CD4-positive, alpha-beta T cell treated with Interleukin-15 for 1 hour (primary cell): ENCODE measurements around the gene KIAA0232.
A peak's percentile ranks its signal among the peaks of the same experiment; 100 is the strongest.

ENCODE experiments used
- DNase-seq: peaks from one replicate; pipeline ENCODE4 v3.0.0-alpha.2; 2020

The KIAA0232 gene

DNA sequence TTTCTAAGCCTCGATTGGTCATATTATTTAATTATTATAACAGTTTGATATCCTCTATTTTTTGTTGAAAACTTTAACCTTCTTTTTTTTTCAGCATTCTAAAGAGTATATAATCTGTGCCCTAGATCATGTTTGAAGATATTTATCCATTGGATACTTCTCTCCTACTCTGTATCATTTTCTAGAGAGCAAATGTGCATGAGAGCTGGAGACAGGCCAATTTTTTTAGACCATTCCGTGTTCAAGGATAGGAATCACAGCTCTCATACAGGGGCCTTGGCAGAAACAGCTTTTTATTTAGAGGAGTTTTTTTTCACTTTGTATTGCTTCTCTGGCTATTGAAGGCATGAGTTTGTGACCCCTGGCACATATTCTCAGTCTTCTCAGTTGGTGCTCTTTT, 69.4 kb downstream of the KIAA0232 start:
- DNase-seq = no peak

DNA sequence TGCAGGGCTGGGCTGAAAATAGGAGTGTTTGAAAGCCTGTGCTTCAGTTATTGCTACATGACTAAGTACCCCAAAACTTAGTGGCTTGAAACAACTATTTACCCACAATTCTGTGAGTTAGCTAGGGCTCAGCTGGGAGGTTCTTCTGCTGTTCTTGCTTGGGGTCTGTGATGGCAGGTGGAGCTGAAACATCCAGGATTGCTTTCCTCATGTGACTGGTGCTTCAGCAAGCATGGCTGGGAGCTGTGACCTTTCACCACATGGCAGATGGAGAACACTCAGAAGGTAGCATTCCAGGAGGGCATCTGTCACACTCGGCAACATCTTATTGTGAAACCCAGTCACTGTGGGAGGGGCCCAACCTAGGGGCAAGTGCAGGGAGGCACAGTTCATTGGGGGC, 70.1 kb downstream of the KIAA0232 start:
- DNase-seq = no peak

GRCh38 chr4:6854098-6854744, 71.7 kb downstream of the KIAA0232 start:
- DNase-seq = no peak

GRCh38 chr4:6855692-6856297, 73.3 kb downstream of the KIAA0232 start:
- peak; percentile 40 for DNase-seq

- DNase-seq = no peak
These were observed 73.9 kb downstream of the KIAA0232 start for GRCh38 chr4:6856391-6856790.

DNA sequence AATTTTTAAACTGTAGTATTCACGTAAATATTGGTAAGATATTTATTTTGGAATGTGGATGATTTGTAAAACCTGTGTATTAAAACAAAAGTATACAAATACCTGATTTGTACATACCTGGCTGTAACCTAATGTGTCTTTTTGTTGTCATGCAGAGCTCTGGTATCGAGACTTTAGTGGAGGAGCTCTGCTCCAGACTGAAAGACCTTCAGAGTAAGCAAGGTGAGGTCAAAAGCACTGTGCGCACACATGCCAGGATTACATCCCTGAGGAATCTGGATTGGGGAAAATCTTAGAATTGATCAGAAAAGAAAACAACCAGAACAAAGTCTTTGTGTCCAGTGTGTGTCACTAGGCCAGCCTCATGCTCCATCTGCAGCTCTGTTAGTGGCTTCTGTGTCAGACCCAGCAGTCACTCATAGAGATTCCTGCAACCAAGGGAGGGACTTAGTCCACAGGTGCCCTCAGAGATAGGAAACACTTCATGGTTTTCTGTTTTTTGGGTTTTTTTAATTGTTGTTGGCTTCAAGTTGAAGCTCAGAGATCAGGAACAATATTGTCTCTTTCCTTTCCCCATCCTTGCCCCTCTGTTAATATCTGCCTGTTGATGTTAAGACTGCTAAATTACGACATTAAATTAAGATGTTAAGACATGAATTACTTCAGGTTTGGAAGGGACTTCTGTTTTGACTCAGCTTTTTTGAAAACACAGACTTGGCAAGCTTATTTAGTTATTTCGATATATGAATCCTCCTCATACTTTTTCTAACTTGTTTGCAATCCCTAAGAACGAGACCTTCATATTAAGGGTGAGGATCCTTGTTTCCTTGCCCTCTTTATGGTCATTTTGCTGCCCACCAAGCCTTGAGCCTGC, 74.7 kb downstream of the KIAA0232 start:
- DNase-seq = no peak

GRCh38 chr4:6858997-6859396, 76.5 kb downstream of the KIAA0232 start:
- DNase-seq = no peak

- DNase-seq = no peak
These were observed 77.0 kb downstream of the KIAA0232 start for GRCh38 chr4:6859543-6859942.

DNA sequence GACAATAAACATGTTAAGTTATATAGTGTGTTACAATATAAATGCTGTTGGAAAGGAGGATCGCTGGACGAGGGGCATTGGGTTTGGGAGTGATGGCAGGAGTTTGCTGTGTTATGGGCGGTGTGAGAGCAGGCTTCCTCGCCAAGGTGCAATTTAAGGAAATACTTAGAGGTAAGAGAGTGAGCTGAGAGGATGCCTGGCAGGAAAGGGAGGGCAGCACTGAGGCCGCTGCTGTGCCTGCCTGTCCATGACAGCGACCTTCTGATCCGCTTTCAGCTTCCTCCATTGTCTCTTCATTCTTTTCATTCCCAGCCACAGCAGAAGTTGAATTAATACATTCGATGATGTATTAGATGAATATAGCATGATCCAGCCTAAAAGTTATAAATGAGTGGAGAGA, 85.9 kb downstream of the KIAA0232 start:
- DNase-seq = no peak

GRCh38 chr4:6869944-6870343, 87.4 kb downstream of the KIAA0232 start:
- DNase-seq = no peak

DNA sequence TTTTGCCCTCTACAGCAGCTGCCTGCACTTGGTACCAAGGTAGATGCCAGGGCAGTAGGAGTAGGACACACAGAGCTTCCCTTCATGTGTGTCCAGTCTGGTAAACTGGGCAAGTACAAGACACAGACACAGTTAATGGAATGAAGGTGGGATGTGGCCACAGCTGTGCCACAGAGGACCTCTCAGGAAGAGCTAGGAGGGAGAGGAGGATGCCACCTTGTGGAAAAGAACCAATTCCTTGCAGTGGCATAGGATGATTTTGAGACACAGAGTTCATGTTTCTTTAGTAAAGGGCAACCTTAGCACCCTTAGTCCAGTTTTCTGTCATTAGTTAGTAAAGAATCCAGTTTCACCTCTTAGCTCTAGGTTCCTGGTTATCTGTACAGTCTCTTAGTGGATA, 90.8 kb downstream of the KIAA0232 start:
- no peak for DNase-seq

GRCh38 chr4:6873792-6874461, 91.4 kb downstream of the KIAA0232 start:
- peak; percentile 72 for DNase-seq

DNA sequence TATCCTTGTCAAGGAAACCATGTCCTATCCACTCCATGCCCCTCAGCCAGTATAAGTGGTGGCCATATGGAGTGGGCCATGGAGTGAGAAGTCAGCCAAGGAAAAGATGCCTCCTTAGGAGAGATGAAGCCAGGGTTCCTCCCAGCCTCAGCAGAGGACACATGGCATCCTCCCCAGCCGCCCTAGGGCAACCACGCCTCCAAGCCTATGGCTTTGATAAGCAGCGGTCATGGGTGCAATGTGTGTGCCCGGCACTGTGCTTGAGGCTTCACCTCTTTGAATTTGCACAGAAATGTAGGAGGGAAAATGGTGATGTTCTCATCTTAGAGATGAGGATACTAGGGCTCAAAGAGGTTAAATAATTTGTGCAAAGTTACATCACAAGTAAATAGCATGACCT, 92.5 kb downstream of the KIAA0232 start:
- DNase-seq = no peak

DNA sequence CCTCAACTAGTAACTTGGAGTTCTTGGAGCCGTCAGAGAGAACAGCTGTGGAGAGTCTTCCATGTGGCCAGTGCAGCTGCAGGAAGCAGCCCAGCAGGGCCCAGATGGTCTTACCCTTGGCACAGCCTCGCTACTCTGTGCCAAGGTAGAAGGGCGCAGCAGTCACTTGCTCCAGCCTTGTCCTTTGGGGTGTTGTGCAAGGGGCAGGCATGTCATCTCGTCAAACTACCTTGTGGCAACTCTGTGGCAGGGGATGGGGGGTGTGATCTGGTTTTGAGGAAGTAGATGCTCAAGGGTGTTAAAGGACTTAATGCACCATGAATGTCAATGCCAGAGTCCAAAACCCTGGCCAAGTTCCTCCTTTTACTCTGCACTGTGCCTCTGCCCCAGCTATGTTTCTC, 92.9 kb downstream of the KIAA0232 start:
- peak; percentile 74 for DNase-seq

DNA sequence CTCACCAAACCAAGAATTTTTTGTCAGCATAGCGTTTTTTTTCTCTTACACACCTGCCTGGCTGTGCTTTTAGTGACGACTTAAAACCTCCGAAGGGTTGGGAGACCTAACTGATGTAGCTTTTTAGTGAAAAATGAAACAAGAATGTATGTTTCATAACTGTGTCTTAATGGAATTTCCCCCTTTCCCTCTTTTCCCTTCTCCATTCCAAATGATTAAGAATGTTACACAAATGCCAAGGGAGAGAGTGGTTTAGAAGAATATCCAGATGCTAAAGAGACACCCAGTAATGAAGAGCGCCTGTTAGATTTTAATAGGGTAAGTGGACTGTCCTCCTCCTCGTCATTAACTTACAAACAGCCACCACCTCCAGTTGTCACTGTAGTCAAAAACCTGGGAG, 93.9 kb downstream of the KIAA0232 start:
- no peak for DNase-seq

- no peak for DNase-seq
These were observed 94.5 kb downstream of the KIAA0232 start for GRCh38 chr4:6877067-6877466.

DNA sequence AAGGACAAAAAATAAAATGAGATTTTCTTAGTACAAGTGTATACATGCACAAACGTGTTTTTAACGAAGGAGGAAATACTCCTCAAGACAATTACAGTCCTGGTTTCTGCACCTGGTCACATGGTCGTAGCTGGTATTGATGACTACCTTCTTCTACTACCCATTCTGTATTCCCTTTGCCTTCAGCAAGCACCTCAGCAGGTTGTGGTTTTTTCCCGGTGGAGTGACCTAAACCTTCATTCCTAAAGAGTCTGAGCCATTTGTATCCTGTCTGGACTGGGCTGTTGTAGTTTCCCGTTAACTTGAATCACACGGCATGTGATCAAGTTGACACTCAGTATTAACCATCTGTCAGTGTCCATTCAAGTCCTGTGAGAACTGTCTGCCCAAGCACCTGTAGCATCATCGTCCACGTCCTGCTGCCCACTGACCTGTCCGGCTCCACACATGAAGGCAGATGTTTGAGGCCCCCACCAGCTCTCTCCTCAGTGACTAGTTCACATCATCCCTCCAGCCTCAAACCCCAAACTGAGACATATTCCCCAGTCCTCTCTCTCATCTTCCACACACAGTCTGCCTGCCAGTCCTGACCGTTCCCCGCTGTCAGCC, 96.0 kb downstream of the KIAA0232 start:
- DNase-seq = no peak

DNA sequence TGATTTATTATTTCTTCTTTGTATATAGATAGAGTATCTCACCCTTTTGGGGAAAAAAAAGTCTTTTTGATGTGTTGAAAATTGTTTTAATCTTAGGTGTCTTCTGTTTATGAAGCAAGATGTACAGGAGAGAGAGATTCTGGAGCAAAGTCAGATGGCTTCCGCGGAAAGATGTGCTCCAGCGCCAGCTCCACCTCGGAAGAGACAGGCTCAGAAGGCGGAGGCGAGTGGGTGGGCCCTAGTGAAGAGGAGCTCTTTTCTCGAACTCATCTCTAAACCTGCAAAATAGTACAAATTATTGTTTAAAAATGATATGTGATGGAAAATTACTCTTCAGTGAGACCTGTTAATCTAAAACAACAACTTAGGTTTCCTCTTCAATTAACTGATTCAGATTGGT, 98.2 kb downstream of the KIAA0232 start:
- no peak for DNase-seq

- DNase-seq = no peak
These were observed 99.4 kb downstream of the KIAA0232 start for GRCh38 chr4:6881908-6882307.

DNA sequence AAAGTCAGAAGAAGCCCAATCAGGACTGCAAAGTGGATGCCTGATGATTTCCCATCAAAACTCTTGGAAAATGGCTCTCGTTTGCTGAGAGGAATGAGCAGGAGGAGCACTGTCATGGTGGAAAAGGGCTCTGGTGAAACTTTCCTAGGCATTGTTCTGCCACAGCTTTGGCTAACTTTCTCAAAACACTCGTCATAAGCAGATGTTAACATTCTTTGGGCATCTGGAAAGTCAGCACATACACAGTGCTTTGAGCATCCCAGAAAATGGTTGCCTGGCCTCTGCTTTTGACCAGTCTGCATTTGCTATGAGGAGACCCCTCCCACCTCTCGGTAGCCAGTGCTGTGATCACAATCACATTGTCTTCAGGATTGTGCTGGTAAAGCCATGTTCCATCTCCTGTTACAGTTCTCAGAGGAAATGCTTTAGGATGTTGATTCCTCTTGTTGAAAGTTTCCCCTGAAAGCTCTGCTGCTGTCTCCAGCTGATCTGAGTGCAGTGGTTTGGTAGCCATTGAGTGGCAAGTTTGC, 101.9 kb downstream of the KIAA0232 start:
- no peak for DNase-seq

DNA sequence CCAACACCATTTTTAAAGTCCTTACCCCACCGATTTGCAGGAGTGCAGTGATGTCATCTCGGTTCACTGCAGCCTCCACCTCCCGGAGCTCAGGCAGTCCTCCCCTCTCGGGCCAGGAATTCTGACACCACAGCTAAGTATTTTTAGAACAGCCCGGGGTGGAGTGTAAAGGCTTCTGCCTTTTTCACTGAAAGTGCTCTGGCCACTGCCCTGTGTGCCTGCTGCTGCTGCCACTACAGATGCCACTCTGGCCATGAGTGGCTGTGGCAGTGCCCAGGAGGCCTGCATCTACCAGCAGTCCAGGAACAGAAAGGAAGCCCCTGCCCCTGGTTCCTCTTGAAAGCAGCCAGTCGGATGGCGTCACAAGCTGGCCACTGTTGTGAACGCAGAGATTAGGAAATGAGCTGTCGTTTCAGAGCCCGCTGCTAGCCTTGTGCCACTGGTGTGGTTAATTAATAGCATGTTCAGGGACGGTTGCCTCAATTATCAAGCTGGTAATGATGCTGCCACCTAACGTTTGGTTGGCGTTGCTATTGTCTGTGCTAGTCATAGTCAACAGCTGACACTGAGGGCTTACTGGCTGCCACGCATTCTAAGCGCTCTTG, 103.5 kb downstream of the KIAA0232 start:
- peak; percentile 69 for DNase-seq

DNA sequence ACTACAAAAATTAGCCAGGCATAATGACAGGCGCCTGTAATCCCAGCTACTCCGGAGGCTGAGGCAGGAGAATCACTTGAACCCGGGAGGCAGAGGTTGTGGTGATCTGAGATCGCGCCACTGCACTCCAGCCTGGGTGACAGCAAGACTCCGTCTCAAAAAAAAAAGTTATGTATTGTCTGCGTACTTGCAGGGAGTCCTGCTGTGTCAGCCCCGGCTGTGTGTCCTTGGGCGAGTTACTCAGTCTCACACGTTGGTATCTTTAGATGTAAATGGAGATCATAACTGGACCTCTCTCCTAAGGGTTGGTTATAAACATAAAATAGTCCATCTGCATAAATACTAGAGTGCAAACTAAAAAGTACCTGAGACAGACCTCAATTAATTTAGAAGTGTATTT, 104.4 kb downstream of the KIAA0232 start:
- no peak for DNase-seq
